BLaER1 (cell line): ENCODE measurements around the gene TSACC.

Experiments used
- H3K27ac ChIP-seq: shearing (Covaris generic); formaldehyde crosslinking; 2 replicates; pipeline ENCODE4 v1.8.1; 2022
- H3K27me3 ChIP-seq: shearing (Covaris generic); formaldehyde crosslinking; 2 replicates; pipeline ENCODE4 v1.8.1; 2022
- H3K36me3 ChIP-seq: shearing (Covaris generic); formaldehyde crosslinking; 2 replicates; pipeline ENCODE4 v1.8.1; 2022
- H3K4me1 ChIP-seq: shearing (Covaris generic); formaldehyde crosslinking; 2 replicates; pipeline ENCODE4 v1.8.1; 2022
- H3K4me2 ChIP-seq: shearing (Covaris generic); formaldehyde crosslinking; 2 replicates; pipeline ENCODE4 v1.8.1; 2022
- H3K4me3 ChIP-seq: shearing (Covaris generic); formaldehyde crosslinking; 2 replicates; pipeline ENCODE4 v1.8.1; 2022
- H3K9ac ChIP-seq: shearing (Covaris generic); formaldehyde crosslinking; 2 replicates; pipeline ENCODE4 v1.8.1; 2022
- H3K9me3 ChIP-seq: shearing (Covaris generic); formaldehyde crosslinking; 2 replicates; pipeline ENCODE4 v1.8.1; 2022
- H4K20me1 ChIP-seq: shearing (Covaris generic); formaldehyde crosslinking; 2 replicates; pipeline ENCODE4 v1.8.1; 2022
- Cebpa-rat ChIP-seq: shearing (Covaris generic); IDR thresholded peaks from 2 replicates; pipeline ENCODE4 v1.8.1; 2022

TSACC gene

DNA sequence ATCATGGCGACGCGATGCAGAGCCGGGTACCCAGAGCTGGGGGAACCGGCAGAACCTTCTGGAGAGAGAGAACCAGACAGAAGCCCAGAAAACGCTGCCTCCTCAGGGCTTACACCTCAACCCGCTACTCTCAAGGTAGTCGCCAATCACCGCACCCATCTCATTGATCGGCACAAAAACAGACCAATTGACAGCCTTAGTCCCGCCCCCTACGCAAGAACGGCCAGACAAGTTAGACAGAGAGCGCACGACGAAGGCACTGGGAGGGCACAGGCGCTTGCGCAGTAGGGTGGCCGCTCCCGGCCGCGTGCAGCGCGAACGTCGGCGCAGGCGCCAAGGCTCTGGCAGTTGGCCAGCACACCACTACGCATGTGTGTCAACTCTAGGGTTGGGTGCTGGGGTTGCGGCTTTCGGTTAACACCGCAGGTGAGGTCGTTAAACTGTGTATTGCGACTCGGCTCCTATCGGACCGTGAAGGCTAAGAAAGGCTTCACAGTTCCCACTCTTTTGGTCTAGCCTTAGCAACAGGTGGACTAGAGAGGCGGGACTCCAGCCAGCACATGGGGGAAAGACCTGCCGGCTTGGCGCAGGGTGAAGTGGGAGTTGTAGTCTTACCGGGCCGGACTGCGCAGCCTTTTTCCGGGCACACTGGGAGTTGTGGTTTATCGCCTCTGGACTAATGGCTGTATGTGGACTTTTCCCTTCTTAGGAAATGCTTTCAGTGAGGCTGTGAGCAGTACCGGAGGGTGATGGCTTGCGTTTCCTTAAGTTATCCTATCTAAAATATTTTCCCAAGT is at the start of gene TSACC, which contains the start of gene CCT3:
TSACC (plus strand) TSS at position 347 of the 797 bp plus-strand sequence. CDS start 1,232 bp downstream, outside the sequence.
CCT3 (minus strand) TSS at position 113 of the 797 bp plus-strand sequence; CDS start at position 5, 108 bp downstream.
- H3K9me3 ChIP-seq, result no peaks in the 10 kb centered on the region
- H3K4me3 ChIP-seq, result peak within 1 kb of the TSS; percentile 92
- H3K36me3 ChIP-seq, result peaks cover 28% of the 10 kb centered on the region
- H3K27me3 ChIP-seq, result no peaks in the 10 kb centered on the region
- H3K4me1 ChIP-seq, result peaks cover 18% of the 10 kb centered on the region
- H3K9ac ChIP-seq, result peak within 1 kb of the TSS; percentile 95
- TF ChIP-seq Cebpa-rat, result no peak
- peak within 1 kb of the TSS; percentile 95 for H3K4me2 ChIP-seq
- H3K27ac ChIP-seq, result peak within 1 kb of the TSS; percentile 92
- peaks cover 41% of the 10 kb centered on the region for H4K20me1 ChIP-seq

DNA sequence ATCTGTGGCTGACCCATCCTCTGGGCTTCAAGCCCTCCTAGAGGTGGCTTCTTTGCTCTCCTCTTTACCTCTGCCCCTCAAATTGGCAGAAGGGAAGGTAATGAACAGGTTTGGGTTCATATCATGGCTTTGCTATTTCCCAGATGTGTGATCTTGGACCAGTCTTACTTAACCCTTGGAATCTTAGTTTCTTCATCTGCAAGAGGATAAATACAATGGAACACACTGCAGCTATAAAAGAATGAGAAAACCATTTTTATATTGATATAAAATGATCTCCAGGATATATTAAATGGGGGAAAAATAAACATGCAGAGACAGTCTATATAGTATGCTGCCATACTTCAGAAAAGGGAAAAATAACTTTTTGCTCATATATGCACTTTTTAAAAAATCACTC is 48.5 kb upstream of the TSACC start:
- H3K4me3 ChIP-seq, result no peak overlapping the region
- no peak overlapping the region for H3K27ac ChIP-seq
- peaks cover 49% of the 10 kb centered on the region for H3K36me3 ChIP-seq
- no peak for TF ChIP-seq Cebpa-rat
- no peaks in the 10 kb centered on the region for H4K20me1 ChIP-seq
- no peak overlapping the region for H3K4me2 ChIP-seq
- H3K9me3 ChIP-seq, result no peaks in the 10 kb centered on the region
- H3K9ac ChIP-seq, result no peak overlapping the region
- H3K27me3 ChIP-seq, result no peaks in the 10 kb centered on the region
- H3K4me1 ChIP-seq, result no peaks in the 10 kb centered on the region

DNA sequence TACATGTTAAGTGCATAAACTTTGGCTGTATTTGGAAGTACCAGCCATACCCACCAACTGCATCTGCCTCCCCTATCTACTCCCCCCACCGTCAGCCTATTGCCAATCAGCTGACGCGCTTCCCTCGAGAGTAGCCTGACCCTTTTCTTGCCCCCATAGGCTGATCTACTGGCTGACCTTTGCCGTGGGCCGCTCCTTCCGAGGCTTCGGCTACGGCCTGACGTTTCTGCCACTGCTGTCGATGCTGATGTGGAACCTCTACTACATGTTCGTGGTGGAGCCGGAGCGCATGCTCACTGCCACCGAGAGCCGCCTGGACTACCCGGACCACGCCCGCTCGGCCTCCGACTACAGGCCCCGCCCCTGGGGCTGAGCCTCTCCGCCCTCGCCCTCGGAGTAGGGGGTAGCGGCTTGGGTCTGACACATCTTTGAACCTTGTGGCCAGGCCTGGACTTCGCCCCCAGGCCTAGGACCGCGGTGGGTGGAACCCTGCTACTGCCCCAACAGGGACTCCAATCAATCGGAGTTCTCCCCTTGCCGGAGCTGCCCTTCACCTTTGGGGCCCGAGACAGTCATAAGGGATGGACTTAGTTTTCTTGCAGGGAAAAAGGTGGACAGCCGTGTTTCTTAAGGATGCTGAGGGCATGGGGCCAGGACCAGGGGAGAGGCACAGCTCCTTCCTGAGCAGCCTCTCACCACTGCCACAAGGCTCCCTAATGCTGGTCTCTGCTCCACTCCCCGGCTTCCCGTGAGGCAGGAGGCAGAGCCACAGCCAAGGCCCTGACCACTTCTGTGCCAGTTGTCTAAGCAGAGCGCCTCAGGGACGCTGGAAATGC is 46.9 kb upstream of the TSACC start:
- Histone ChIP-seq H3K4me2 (no peak overlapping the region), H3K36me3 (peaks cover 33% of the 10 kb centered on the region), H3K9me3 (no peaks in the 10 kb centered on the region), H3K9ac (no peak overlapping the region), H3K27ac (no peak overlapping the region), H3K4me3 (no peak overlapping the region), H4K20me1 (no peaks in the 10 kb centered on the region), H3K4me1 (no peaks in the 10 kb centered on the region), H3K27me3 (no peaks in the 10 kb centered on the region)
- no peak for TF ChIP-seq Cebpa-rat

DNA sequence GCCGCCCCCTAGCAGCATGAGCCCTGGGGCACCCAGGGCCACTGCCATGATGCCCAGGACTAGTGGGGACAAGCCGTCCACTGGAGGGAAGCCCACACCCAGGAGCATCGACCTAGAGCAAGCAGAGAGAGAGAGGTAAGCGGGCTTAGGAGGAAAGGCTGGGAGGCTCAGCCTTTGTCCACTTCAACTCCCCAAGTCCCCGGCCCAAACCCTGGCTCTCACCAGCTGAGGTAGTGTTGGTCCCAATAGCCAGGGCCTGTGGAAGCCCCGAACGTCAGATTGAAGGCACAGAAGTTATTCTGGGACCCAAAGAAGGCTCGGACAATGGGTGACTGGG is 45.3 kb upstream of the TSACC start:
- Histone ChIP-seq H3K9me3 (no peaks in the 10 kb centered on the region), H3K9ac (no peak overlapping the region), H3K4me2 (no peak overlapping the region), H3K27me3 (no peaks in the 10 kb centered on the region), H3K27ac (no peak overlapping the region), H3K4me1 (no peaks in the 10 kb centered on the region), H3K36me3 (peaks cover 28% of the 10 kb centered on the region), H3K4me3 (no peak overlapping the region), H4K20me1 (no peaks in the 10 kb centered on the region)
- no peak for TF ChIP-seq Cebpa-rat

DNA sequence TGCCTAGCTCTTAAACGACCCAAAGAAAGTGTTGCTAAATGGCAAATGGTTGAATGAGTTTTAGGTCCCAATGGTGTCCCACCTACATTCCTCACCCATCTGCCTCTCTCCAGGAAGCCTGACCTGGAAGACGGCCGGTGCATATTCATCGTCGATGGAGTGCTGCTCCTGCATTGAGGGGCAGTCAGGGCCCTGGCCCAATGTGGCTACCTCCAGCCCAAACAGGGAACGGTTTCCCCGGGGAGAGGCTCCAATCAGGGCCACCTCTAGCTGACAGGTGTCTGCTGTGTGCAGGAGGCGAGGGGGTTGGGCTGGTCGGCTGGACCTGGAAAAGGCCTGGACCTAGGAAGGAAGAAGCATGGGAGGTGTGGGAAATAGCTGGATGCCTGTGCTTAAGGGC is 44.4 kb upstream of the TSACC start:
- H3K9ac ChIP-seq, result no peak overlapping the region
- no peak overlapping the region for H3K4me3 ChIP-seq
- no peaks in the 10 kb centered on the region for H3K4me1 ChIP-seq
- no peaks in the 10 kb centered on the region for H4K20me1 ChIP-seq
- H3K36me3 ChIP-seq, result peaks cover 28% of the 10 kb centered on the region
- H3K9me3 ChIP-seq, result no peaks in the 10 kb centered on the region
- H3K27me3 ChIP-seq, result no peaks in the 10 kb centered on the region
- H3K27ac ChIP-seq, result no peak overlapping the region
- no peak overlapping the region for H3K4me2 ChIP-seq
- no peak for TF ChIP-seq Cebpa-rat

DNA sequence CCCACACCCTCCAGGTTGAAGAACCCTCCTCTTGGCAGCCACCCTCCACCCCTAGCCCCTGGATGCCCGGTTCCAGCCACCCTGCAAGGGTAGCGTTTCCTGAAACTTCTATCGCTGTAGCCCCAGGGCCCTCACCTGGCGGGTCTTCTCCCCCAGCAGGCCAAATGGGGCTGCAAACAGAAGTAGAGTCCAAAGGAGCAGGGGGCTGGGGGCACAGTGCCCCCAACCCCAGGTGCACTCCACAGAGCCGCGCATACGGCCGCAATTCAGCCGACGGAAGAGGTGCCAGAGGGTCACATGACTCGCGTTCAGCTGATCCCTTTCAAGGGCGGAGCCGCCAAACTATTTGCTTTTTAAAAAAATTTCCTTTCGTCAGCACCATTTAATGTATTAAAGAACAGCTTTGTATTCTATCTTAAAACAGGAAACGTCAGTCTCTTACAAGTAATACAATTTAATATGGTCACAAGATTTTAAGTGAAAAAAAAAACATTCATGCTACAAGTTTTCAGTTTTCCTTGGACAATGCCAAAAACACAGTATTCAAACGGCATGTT is 42.9 kb upstream of the TSACC start, which contains the start of gene GLMP:
GLMP (minus strand) TSS at position 289 of the 557 bp plus-strand sequence; CDS start at position 255, 34 bp downstream.
- H3K4me1 ChIP-seq, result no peaks in the 10 kb centered on the region

DNA sequence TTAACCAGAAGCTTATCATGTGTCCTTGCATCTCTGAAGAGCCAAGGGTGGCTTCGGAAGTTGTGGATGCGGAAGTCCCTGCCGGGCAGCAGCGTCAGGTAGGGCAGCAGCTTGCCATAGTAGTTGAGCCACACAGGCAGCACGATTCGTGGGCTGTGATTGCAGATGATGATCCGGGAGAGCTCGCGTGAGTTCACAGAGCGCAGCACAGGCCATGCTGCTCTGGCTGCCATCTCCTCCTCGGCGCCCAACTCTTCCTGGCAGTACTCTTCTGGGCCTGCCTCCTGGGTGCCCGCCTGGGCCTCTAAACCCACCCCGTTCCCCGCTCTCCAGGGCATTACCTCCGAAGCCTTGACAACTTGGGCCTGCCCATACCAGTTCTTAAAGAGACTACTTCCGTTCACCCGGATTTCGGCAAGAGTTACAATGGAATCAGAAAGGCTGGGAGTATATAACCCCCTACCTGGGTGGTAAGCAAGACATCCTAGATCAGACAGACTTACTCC is 39.4 kb upstream of the TSACC start, which contains the start of gene VHLL:
VHLL (minus strand) TSS at position 456 of the 506 bp plus-strand sequence; CDS start at position 338, 118 bp downstream.
- no peak within 1 kb of the TSS for H3K4me2 ChIP-seq
- H3K27ac ChIP-seq, result no peak within 1 kb of the TSS
- H4K20me1 ChIP-seq, result no peaks in the 10 kb centered on the region
- H3K27me3 ChIP-seq, result no peaks in the 10 kb centered on the region
- H3K9ac ChIP-seq, result no peak within 1 kb of the TSS
- H3K4me3 ChIP-seq, result no peak within 1 kb of the TSS
- no peaks in the 10 kb centered on the region for H3K4me1 ChIP-seq
- peaks cover 23% of the 10 kb centered on the region for H3K36me3 ChIP-seq
- no peak for TF ChIP-seq Cebpa-rat
- H3K9me3 ChIP-seq, result no peaks in the 10 kb centered on the region

More for the DNA sequence above, 42.9 kb upstream of the TSACC start, which contains the start of gene GLMP:
- Histone ChIP-seq H3K27me3 (no peaks in the 10 kb centered on the region), H4K20me1 (no peaks in the 10 kb centered on the region), H3K9ac (no peak within 1 kb of the TSS), H3K36me3 (peaks cover 25% of the 10 kb centered on the region), H3K9me3 (no peaks in the 10 kb centered on the region), H3K4me3 (no peak within 1 kb of the TSS), H3K4me2 (no peak within 1 kb of the TSS), H3K27ac (no peak within 1 kb of the TSS)
- TF ChIP-seq Cebpa-rat, result no peak

DNA sequence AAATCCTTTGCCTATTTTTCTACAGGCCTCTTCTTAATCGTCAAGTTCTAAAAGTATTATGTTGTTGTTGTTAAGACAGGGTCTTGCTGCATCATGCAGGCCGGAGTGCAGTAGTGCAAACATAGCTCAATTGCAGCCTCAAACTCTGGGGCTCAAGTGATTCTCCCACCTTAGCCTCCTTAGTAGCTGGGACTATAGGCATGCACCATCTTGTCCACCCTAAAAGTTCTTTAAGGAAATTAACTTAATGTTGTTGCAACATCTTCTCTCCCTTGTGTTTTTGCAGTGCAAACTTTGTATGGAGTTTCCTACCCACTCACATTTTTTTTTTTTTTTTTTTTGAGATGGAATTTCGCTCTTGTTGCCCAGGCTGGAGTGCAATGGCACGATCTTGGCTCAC is 35.1 kb upstream of the TSACC start:
- no peak for TF ChIP-seq Cebpa-rat
- no peaks in the 10 kb centered on the region for H3K4me1 ChIP-seq
- H4K20me1 ChIP-seq, result no peaks in the 10 kb centered on the region
- no peak overlapping the region for H3K9ac ChIP-seq
- no peaks in the 10 kb centered on the region for H3K9me3 ChIP-seq
- no peaks in the 10 kb centered on the region for H3K27me3 ChIP-seq
- peaks cover 67% of the 10 kb centered on the region for H3K36me3 ChIP-seq
- no peak overlapping the region for H3K4me2 ChIP-seq
- no peak overlapping the region for H3K27ac ChIP-seq
- no peak overlapping the region for H3K4me3 ChIP-seq

DNA sequence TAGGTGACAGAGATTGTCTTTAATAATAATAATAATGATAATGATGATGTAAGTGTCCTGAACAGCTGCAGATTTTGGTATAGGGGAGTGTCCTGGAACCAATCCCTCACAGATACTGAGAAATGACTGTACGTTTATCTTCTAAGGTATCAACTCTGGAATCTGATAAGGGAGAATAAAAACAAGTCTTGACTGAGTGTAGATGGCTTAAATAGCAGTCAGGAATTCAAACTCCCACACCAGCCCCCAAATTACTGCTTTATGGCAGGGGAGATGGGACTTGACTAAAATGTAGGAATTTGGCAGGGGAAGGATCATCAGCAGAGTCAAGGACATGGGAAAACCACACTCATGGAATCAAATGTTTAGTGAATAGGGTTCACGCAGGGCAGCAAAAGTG is 33.1 kb upstream of the TSACC start:
- H4K20me1 ChIP-seq, result peaks cover 16% of the 10 kb centered on the region; the same call in 1 of the 2 replicates

More for the DNA sequence above, 33.1 kb upstream of the TSACC start:
- no peaks in the 10 kb centered on the region for H3K9me3 ChIP-seq
- H3K4me3 ChIP-seq, result no peak overlapping the region
- no peaks in the 10 kb centered on the region for H3K4me1 ChIP-seq
- no peaks in the 10 kb centered on the region for H3K27me3 ChIP-seq
- H3K36me3 ChIP-seq, result peaks cover 78% of the 10 kb centered on the region
- TF ChIP-seq Cebpa-rat, result no peak
- no peak overlapping the region for H3K27ac ChIP-seq
- H3K9ac ChIP-seq, result no peak overlapping the region
- H3K4me2 ChIP-seq, result no peak overlapping the region
